CD4-positive, alpha-beta T cell treated with Interleukin-6 at 100 ng/mL for 8 hours (primary cell): ENCODE results near the gene CDC7.
"Not testable (repeated sequence)": the region's sequence is repeated elsewhere in the genome, so short reads cannot be mapped to it uniquely, and the experiment has no call there.

Source experiments
- DNase-seq: peaks from one replicate; pipeline ENCODE4 v3.0.0-alpha.2; 2020; ENCODE audit warnings: mixed read lengths, low spot score

Gene CDC7

DNA sequence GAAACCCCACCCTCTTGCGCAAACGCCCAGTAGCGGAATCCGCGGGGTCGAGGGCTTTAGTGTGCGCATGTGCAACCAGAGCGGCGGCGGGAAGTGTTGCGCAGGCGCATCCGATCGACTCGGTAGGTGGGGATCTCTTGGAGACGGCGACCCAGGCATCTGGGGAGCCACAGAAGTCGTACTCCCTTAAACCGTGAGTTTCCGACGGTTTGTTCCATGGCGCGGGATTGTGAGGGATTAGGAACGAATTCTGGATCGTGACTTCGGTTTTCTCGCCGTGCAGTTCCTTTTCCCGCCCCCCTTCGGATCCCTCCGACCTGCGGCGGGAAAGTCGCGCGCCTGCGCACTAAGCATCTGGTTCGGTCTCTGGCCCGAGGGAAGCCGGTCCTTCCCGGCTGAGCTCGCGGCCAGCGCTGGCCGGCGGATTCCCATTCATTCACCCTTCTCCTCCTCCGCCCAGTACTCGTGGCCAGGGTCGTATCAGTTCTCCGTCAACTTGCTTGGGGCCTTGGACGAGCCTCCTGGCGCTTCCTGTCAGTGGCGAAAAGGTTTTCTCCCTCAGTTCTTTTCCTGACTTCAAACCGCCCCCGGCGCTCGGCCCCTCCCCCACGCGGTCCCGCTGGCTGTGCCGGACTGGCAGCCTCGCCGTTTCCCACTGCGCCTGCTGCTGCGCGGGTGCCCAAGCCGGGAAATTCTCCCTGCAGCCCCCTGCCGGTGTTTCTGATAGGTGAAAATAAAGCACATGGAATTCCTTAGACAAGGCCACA lies at the start of gene CDC7:
Gene CDC7, plus strand, starts transcription at position 96 of the 767 bp plus-strand sequence. CDS start 866 bp downstream, outside the sequence.
- DNase-seq, result peak; percentile 86

DNA sequence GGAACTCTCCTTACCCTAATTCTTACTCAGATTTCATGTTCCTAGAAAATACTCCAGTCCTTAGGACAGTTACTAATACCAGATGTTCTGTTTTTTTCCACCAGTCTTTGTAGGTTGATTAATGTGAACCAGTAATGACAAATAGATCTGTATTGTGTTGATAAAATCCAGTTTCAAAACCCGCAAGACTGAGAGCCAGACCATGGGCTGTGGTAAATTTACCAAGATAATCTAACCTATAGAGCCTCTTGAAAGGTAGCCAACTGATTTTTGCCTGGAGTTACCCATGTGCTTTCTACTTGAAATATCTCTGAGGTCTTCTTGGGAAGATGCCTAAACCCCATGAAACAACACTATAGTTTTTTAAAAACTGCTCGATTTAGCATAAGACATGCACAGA lies 46.5 kb upstream of the CDC7 start:
- DNase-seq, result no peak

DNA sequence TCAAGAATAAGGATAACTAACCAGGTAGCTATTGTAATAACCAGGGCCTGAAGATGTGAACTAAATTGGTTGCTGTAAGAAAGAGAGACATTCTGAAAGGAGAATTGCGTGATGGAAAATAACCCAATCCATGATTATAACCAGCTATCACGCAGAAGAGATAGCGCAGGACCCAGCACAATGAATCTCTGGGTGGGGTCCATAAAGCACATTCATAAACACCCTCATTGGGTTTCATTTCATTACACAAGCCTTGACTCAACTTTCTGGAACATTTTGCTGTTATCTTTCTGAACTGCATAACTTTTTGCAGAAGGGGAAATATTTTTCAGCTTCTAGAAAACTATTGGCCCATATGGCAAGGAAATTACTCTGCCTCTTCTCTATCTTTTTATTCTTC lies 45.3 kb upstream of the CDC7 start:
- DNase-seq, result no peak

DNA sequence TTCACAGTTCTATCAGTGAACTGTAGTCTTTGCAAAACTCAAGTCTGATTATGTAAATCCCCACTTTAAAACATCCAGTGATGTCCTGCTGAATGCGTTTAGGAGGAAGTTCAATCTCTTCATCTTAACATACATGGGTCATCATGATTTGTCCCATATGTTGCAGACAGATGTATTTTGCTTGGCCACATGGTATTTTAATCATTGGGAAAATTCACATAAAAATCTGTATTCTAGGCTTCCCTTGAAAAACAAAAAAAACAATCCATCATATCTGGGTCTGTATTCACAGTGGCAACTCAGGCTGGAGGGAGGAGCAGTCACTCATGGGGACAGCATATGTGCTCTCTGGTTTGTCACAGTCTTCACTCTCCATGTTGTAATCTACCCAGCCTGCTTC lies 44.8 kb upstream of the CDC7 start:
- DNase-seq, result no peak

DNA sequence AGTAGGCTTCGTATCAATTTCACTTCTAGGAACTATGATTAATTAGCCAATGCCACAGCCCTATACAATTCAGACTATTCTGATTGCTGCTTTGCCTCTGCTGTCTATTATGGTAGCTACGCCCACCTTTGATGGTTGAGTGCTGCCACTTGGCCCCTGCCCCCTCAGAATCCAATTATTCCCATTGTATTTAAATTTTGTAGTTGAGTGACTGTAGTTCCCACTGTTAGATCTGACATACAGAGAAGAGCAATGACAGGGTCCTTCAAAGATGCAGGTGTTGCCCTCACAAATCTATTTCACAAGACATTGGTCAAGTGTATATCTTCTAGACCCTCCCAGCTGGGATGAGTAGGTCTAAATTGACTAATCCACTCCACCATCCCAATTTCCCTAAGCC lies 35.3 kb upstream of the CDC7 start:
- not testable (repeated sequence) for DNase-seq

DNA sequence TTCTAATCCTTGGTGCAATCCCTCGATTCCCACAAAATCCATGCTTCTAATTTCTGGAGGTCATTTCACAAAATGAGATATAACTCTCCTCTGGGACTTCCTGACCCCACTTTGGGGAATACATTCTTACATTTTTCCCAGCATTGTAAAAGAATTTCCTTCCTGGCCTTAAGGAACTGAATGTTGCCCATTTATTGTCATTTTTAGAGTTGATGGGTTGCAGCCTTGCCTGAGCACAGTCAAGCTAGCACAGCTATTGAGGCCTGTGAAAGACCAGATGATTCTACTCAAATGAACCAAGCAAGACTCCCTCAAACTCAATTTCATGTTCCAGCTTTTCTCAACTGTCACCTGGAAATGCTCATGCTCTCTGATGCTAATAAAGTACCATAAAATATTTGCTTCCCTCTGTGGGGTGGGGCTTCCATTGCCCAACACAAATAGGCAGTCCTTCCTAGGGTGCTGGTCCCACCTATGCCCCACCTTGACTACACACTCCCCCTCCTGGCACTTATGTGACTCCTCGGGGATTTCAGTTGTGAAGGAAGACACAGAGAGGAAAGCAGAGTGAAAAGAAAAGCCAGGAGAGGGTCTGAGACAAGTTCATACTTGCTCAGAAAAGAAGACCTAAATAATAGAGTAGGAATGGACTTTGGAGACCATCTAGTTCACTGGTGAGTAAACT lies 24.0 kb upstream of the CDC7 start:
- no peak for DNase-seq

DNA sequence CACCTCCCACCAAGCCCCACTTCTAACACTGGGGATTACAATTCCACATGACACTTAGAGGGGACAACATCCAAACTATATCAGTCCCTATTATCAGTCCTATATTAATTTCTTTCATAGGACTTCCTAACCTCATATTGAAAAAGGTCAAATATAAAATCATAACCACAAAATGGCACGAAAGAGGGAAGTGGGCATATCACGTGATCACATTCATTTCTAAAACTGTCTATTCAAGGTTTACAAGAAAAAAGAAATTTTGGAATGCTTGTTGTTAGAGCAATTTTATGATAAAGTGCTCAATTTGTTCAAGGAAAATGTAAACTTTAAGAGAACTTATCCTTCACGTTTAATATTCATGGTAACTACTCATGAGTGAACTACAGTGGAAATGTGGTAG lies 13.2 kb upstream of the CDC7 start:
- DNase-seq, result no peak

DNA sequence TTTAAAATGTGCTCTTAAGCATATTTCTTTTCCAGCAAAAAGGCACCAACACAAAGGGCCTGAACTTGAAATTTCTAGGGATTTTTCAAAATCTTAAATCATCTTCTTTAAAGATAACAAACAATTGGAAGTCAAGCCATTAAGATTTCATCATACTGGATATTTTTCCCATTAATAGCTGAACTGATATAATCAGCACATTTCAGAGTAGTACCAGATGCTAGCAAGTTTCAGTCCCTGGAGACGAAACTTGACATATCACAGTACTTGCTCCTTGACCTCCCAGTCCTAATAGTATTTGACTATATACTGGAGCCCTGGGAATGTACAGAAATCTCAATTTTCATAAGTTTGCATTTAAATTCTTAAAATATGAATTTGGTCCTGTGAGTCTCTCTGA lies 10.2 kb upstream of the CDC7 start:
- DNase-seq, result no peak

DNA sequence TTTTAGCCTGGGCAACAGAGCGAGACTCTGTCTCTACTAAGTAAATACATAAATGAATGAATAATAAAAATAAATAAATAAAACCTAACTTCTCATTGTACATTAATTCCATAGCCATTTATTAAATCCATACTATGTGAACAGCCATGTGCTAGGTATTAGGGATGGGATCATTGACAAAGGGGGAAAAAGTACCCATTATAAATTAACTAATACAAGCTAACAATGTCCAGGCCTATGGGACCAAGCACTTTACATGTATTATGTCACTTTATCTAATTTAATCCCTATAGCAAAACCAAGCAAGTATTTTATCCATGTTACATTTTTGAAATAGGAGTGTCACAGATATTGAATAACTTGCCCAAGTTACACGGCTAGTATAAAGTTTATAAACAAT lies 2.6 kb upstream of the CDC7 start:
- DNase-seq, result no peak

DNA sequence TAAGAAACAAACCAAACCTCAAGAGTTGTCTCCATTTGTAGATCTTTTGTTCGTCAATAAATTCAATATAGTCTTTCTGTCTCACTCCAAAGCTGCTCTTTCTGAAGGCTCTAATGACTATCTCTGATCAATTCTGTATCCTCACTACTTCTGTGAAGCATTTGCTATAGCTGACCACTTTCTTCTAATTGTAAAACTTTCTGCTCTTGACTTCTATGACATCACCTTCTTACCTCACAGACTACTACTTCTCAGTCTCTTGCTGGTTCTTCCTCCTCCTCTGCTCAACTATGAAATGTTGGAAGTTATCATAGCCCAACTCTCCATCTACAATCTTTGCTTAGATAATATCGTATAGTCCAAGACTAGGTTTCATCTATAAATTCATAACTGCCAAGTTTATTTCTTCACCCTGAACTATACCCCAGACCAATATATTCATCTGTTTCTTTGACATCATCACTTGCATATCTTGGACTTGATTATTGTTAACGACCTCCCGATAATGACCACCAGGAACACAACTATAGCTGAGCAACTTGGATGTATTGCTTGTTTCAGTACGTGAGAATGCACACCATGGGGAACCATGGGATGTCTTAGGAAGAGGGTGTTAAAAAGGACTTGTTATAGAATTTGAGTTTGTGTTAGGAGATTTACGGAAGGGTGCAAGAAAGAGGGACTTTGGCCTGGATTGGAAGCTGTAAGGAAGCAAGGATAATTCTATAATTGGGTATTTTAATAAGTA lies 2.0 kb upstream of the CDC7 start:
- no peak for DNase-seq

DNA sequence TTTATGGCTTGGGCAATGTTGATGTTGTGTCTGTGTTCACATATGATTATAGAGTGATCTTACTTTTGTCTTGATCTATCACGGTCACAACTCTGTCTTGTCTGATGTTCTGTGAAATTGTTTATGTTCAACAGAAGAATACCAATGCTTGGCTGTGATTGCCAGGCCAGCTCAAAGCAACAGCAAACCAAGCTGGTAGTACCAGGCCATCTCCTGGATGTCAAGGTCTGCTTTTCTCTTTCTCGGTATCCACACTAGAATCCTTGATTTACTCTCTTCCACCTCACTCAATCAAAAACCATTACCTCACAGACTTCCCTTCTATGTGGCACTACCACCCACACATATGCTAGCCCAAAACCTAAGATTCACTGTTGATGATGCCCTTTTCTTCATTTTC lies 1.3 kb upstream of the CDC7 start:
- no peak for DNase-seq

DNA sequence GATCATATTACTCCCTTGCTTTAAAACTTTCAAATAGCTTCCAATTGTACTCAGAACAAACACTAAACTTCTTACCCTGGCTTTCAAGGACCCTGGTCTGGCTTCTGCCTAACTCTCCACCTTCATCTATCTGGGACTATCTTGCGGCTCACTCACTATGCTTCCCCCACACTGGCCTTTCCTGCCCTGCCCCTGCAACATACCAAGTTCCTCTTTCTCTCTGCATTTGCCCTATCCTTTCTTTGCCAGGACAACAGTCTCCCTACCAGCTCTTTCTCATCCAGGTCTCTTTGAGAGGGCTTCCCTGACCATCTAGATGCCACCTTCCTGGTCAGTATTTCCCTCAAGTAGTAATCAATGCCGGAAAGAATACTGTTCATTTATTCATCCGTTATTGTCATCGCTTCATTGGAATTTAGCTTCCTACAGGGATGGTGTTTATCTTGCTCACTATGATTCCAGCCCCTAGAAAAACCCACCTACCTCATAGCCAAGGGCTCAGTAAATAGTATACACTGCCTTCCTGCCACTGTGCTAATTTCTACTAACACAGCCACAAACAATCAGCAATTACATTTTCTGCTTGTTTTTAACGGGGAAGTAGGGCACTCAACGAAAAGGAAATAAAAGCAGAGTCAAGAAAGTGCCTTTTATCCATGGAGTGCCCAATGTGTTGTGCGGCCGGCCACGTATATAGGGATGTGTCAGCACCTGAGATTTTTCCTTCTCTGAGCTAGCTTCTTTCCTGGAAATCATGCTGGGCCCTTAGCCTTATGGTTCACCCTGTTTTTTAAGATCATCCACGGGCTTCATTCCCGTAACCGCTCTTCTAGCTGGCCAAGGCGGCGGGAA lies 521 bp upstream of the CDC7 start:
- no peak for DNase-seq

DNA sequence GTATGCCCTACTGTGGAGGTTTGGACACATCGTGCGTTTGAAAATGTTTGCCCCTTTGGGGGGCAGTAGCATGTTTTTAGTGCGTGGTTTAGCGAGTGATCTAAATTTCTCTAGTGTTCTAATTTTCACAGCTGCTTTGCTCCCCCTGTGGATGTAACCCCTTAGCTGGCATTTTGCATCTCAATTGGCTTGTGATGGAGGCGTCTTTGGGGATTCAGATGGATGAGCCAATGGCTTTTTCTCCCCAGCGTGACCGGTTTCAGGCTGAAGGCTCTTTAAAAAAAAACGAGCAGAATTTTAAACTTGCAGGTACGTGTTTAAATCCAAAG lies 836 bp downstream of the CDC7 start:
- no peak for DNase-seq

DNA sequence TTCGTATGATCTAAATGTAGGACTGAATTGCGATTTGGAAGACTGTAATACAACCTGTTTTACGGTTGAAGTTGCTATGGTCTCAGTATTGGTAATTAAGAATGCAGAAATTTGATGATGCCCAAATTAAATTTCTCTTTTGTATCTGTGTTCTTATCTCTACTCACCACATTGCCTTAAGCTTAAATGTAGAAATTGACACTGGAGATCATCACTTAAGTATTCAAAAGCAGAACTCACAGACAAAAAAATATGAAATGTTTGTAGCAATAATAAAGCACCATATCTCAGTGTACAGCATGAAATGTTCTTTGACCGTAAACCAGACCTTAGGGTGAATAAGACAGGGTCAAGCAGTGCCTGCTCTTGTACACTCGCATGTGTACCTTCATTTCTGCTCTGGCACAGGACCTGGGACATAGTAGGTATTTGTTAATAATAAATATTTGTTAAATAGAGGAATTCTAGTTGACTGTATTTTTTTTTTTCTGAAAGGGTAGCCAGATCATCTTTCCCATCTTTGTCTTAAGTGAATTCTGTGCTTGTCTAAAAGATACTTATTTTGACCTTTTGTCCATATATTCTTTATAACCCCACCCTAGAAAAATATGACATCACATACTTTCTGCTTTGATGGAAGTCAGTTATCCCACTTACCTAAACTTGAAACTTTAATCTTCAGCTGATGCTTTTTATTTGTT lies 1.5 kb downstream of the CDC7 start:
- DNase-seq, result no peak

DNA sequence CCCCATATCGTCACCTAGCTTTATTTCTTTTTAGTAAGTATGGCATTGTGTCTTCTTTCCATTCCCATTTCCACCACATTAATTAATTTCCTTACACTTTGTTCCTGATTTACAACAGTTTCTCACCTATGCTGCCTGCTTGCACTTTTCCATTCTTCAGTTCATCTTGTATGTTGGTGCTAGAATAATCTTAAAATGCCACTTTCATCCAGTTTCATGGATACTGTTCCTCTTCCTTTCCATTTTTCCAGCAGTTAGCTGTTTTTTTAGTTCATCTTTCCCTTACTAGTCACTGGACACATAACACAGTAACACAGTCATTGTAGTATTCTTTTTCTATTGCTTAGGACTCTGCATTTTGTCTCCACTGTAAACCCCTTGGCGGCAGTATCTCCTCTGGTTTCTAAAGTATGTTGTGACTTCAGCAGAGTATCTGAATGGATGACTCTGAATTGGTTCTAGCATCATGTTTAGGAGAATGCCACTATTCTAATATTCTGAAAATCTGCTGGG lies 2.1 kb downstream of the CDC7 start:
- DNase-seq, result no peak

DNA sequence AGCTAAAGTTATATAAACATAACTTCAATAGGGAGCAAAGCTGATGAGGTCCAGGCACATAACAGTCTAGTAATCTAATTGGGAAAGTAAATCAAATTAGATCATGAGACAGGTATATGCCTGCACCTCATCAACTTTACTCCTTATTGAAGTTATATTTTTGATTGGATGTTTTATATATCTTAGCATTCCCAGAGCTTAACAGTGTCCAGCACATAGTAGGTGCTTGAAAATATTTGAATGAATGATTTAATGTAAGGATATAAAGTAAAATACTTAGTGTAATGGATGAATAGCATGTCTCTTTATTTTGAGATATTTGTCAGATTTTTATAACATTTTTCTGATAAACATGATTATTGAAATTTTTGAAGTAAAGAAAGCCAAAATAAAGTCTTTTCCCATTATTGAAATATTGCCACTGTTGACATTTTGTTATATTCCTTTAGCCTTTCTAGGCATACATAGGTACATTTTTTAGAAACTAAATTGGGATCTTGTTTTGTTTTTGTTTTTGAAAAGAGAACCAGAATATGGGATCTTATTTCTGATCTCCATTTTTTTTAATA lies 2.8 kb downstream of the CDC7 start:
- DNase-seq, result no peak

DNA sequence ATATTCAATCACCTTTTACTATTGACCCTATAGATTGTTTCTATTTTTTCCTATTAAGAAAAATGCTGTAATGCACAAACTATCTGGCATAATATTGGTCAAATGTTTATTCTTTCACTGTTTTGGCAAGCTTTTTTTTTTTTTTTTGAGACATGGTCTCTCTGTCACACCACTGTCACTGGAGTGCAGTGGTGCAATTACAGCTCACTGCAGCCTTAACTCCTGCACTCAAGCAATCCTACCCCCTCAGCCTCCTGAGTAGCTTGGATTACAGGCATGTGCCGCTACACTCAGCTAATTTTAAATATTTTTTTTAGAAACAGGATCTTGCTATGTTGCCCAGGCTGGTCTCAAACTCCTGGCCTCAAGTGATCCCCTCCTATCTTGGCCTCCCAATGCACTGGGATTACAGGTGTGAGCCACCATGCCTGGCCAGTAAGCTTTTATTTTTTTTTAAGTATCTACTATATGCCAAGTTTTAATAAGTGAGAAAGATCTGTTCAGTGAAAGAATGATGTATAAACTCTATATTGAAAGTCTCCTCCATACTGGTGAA lies 3.4 kb downstream of the CDC7 start:
- no peak for DNase-seq

DNA sequence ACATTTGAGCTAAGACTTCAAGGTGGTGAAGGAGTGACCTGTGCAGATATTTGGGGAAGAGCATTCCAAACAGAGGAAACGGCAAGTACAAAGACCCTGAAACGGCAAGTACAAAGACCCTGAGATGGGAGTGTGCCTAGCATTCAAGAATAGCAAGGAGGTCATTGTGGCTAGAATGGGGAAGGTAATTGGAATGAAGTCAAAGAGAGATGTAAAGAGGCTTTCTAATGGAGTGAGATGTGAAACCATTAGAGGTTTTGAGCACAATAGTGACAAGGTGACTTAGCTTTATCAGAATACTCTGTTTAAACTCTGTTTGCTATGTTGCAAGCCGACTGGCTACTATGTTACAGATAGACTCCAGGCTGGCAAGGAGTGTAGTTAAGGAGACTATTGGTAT lies 4.4 kb downstream of the CDC7 start:
- DNase-seq, result no peak

DNA sequence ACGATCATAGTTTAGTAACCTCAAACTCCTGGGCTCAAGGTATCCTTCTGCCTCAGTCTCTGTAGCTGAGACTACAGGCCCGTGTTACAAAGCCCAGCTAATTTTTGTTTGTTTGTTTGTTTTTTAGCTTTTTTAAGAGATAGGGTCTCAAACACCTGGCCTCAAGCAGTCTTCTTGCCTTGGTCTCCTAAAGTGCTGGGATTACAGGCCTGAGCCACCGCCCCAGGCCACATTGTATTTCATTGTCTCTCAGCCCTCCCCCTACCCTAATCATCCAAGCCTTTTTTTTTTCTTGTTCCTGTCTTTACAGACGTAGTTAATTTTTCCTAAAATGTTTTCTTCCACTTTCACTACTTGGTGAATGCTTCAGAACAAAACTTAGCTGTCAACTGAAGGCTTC lies 5.4 kb downstream of the CDC7 start:
- no peak for DNase-seq

DNA sequence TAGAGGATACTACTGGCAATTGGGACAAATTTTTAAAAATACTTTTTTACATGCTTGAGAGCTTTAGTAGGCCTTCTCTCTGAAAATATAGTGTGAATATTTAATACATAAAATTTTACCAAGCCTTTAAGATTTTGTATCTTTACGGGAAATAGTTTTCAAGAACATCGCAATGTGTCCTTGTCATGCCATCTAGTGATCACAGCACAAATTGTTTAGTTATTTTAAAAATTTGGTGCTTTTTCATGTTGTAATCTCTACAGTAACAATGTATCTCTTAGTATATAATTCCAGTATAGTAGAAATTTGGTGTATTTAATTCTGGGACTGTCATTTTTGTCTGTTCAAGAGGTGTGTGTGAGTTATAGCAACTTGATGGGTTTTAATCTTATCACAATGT lies 6.7 kb downstream of the CDC7 start:
- no peak for DNase-seq

DNA sequence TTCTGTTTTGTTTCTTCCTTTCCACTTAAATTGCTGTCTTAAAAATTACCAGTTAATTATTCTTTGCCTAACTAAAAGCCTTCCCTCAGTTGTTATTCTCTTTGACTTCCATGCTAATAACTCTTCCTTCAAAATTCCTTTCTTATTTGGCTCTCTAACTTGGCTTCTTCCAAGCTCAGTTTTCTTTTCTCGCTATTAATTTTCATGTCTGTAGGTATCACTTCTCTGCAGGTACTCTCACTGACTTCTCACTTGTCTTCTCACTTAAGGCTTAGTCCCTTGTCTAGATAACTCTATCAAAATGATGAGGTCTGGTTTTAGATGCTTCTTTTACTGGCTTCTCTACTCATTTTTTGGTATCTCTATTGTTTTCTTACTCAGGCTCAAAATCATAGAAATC lies 10.1 kb downstream of the CDC7 start:
- no peak for DNase-seq
